ENCODE data around the gene ENTPD5.

DNA sequence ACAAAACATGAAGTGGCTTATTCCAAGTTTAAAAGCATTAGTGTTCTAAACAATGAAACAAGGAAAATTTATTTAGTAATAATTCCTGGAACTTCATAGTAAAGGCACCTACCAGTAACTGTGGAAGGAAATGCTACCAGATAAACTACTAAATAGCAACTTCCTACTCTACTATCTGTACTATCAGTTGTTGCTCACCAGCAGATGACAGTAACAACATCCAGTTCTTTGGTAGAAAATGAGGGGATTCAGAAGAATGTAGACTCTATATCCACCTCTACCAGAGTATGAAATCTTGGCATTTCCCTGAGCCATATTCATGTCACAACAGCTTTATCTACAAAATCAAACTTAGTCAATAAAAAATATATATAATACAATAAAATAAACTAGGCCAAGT, 3.1 kb downstream of the ENTPD5 start:
- TF ChIP-seq, protein P1, sequence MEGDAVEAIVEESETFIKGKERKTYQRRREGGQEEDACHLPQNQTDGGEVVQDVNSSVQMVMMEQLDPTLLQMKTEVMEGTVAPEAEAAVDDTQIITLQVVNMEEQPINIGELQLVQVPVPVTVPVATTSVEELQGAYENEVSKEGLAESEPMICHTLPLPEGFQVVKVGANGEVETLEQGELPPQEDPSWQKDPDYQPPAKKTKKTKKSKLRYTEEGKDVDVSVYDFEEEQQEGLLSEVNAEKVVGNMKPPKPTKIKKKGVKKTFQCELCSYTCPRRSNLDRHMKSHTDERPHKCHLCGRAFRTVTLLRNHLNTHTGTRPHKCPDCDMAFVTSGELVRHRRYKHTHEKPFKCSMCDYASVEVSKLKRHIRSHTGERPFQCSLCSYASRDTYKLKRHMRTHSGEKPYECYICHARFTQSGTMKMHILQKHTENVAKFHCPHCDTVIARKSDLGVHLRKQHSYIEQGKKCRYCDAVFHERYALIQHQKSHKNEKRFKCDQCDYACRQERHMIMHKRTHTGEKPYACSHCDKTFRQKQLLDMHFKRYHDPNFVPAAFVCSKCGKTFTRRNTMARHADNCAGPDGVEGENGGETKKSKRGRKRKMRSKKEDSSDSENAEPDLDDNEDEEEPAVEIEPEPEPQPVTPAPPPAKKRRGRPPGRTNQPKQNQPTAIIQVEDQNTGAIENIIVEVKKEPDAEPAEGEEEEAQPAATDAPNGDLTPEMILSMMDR (conservative IDR thresholded peaks at IDR 0.05; ENCODE audit: low read length): no peak
- no peak for TF ChIP-seq EZH2phosphoT487 (IDR thresholded peaks at IDR 0.05; ENCODE audit: borderline replicate concordance)
